BLaER1 (cell line): ENCODE measurements around the gene SREK1.
A peak's percentile ranks its signal among the peaks of the same experiment; 100 is the strongest.
"Not testable (repeated sequence)": the region's sequence is repeated elsewhere in the genome, so short reads cannot be mapped to it uniquely, and the experiment has no call there.

Experiments
- H3K27ac ChIP-seq: shearing (Covaris generic); formaldehyde crosslinking; 2 replicates; pipeline ENCODE4 v1.8.1; 2022
- H3K27me3 ChIP-seq: shearing (Covaris generic); formaldehyde crosslinking; 2 replicates; pipeline ENCODE4 v1.8.1; 2022
- H3K36me3 ChIP-seq: shearing (Covaris generic); formaldehyde crosslinking; 2 replicates; pipeline ENCODE4 v1.8.1; 2022
- H3K4me1 ChIP-seq: shearing (Covaris generic); formaldehyde crosslinking; 2 replicates; pipeline ENCODE4 v1.8.1; 2022
- H3K4me2 ChIP-seq: shearing (Covaris generic); formaldehyde crosslinking; 2 replicates; pipeline ENCODE4 v1.8.1; 2022
- H3K4me3 ChIP-seq: shearing (Covaris generic); formaldehyde crosslinking; 2 replicates; pipeline ENCODE4 v1.8.1; 2022
- H3K9ac ChIP-seq: shearing (Covaris generic); formaldehyde crosslinking; 2 replicates; pipeline ENCODE4 v1.8.1; 2022
- H3K9me3 ChIP-seq: shearing (Covaris generic); formaldehyde crosslinking; 2 replicates; pipeline ENCODE4 v1.8.1; 2022
- H4K20me1 ChIP-seq: shearing (Covaris generic); formaldehyde crosslinking; 2 replicates; pipeline ENCODE4 v1.8.1; 2022
- Cebpa-rat ChIP-seq: shearing (Covaris generic); IDR thresholded peaks from 2 replicates; pipeline ENCODE4 v1.8.1; 2022

Gene SREK1

GRCh38 chr5:66213533-66213932, 69.4 kb downstream of the SREK1 start:
- no peaks in the 10 kb centered on the region for H4K20me1 ChIP-seq
- no peak overlapping the region for H3K4me3 ChIP-seq
- H3K36me3 ChIP-seq, result no peaks in the 10 kb centered on the region
- no peaks in the 10 kb centered on the region for H3K27me3 ChIP-seq
- peaks cover 14% of the 10 kb centered on the region for H3K4me1 ChIP-seq
- no peaks in the 10 kb centered on the region for H3K9me3 ChIP-seq
- no peak overlapping the region for H3K9ac ChIP-seq
- H3K27ac ChIP-seq, result no peak overlapping the region
- no peak overlapping the region for H3K4me2 ChIP-seq
- TF ChIP-seq Cebpa-rat, result no peak

- Histone ChIP-seq H3K9ac (no peak overlapping the region), H4K20me1 (no peaks in the 10 kb centered on the region), H3K4me3 (no peak overlapping the region), H3K27me3 (no peaks in the 10 kb centered on the region), H3K9me3 (no peaks in the 10 kb centered on the region; the same call in 1 of the 2 replicates), H3K4me1 (no peaks in the 10 kb centered on the region), H3K27ac (no peak overlapping the region), H3K36me3 (no peaks in the 10 kb centered on the region), H3K4me2 (no peak overlapping the region)
- no peak for TF ChIP-seq Cebpa-rat
Observed at GRCh38 chr5:66222455-66222854, 78.4 kb downstream of the SREK1 start.

- not testable (repeated sequence) for H3K9ac ChIP-seq, H4K20me1 ChIP-seq, H3K9me3 ChIP-seq, H3K36me3 ChIP-seq, H3K27ac ChIP-seq, H3K4me3 ChIP-seq, H3K4me2 ChIP-seq, H3K4me1 ChIP-seq, H3K27me3 ChIP-seq
Observed at GRCh38 chr5:66222896-66223295, 78.8 kb downstream of the SREK1 start.

DNA sequence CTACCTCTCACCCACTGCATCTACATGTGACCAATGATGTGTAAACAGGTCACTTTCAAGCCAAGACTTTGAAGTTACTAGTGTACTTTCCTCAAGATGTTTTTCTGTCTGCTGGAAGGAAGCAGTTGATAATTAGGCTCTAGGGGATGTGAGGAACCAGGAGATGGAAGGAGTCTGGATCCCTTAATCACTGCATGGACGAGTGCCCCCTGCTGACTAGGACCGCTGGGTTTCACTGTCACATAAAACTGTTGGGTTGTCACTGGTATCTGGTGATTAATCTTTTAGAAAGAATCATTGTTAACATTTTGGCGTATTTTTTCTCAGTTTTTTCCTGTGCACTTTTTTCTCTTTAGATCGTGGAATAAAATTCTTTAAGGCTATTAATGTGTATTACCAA, 79.5 kb downstream of the SREK1 start:
- no peak for TF ChIP-seq Cebpa-rat
- H3K27me3 ChIP-seq, result no peaks in the 10 kb centered on the region
- no peak overlapping the region for H3K4me3 ChIP-seq
- H3K9ac ChIP-seq, result no peak overlapping the region
- H3K27ac ChIP-seq, result no peak overlapping the region
- H4K20me1 ChIP-seq, result no peaks in the 10 kb centered on the region
- no peak overlapping the region for H3K4me2 ChIP-seq
- H3K36me3 ChIP-seq, result no peaks in the 10 kb centered on the region
- H3K9me3 ChIP-seq, result no peaks in the 10 kb centered on the region; the same call in 1 of the 2 replicates
- H3K4me1 ChIP-seq, result no peaks in the 10 kb centered on the region

DNA sequence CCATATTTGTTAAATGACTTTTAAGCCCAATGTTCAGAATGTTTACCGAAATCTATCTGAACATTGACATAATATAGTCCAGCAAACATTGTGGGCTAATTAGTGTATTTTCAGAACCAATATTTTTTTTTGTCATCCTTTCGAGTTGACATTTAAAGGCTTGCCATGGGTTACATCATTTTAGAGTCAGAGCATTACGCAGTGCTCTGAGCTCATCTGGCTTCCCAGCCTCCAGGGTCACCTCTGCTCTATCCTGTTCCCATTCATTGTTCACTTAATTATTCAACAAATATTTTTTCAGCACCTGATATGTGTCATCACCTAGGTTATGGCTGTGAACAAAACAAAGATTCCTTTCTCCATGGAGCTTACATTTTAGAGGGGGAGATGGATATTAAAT, 80.2 kb downstream of the SREK1 start:
- no peak for TF ChIP-seq Cebpa-rat
- no peak overlapping the region for H3K9ac ChIP-seq
- H3K9me3 ChIP-seq, result no peaks in the 10 kb centered on the region; the same call in 1 of the 2 replicates
- H3K4me2 ChIP-seq, result no peak overlapping the region
- no peaks in the 10 kb centered on the region for H3K27me3 ChIP-seq
- no peaks in the 10 kb centered on the region for H4K20me1 ChIP-seq
- no peak overlapping the region for H3K27ac ChIP-seq
- no peaks in the 10 kb centered on the region for H3K4me1 ChIP-seq
- H3K36me3 ChIP-seq, result no peaks in the 10 kb centered on the region
- H3K4me3 ChIP-seq, result no peak overlapping the region

- Histone ChIP-seq H3K27ac (no peak overlapping the region), H3K4me3 (no peak overlapping the region), H4K20me1 (no peaks in the 10 kb centered on the region), H3K9me3 (no peaks in the 10 kb centered on the region; the same call in 1 of the 2 replicates), H3K4me1 (no peaks in the 10 kb centered on the region), H3K36me3 (no peaks in the 10 kb centered on the region), H3K4me2 (no peak overlapping the region), H3K27me3 (no peaks in the 10 kb centered on the region), H3K9ac (no peak overlapping the region)
- no peak for TF ChIP-seq Cebpa-rat
Observed at GRCh38 chr5:66224773-66225553, 80.9 kb downstream of the SREK1 start.

GRCh38 chr5:66230551-66230950, 86.5 kb downstream of the SREK1 start:
- Histone ChIP-seq H3K9me3 (no peaks in the 10 kb centered on the region), H3K4me1 (peaks cover 21% of the 10 kb centered on the region), H3K9ac (no peak overlapping the region), H3K4me2 (peak overlapping the region; percentile 15; the same call in 1 of the 2 replicates), H3K36me3 (no peaks in the 10 kb centered on the region), H4K20me1 (no peaks in the 10 kb centered on the region), H3K27ac (no peak overlapping the region), H3K27me3 (no peaks in the 10 kb centered on the region), H3K4me3 (no peak overlapping the region)
- no peak for TF ChIP-seq Cebpa-rat

GRCh38 chr5:66231508-66231907, 87.4 kb downstream of the SREK1 start:
- no peak overlapping the region for H3K27ac ChIP-seq
- H4K20me1 ChIP-seq, result no peaks in the 10 kb centered on the region
- no peaks in the 10 kb centered on the region for H3K27me3 ChIP-seq
- TF ChIP-seq Cebpa-rat, result no peak
- H3K9me3 ChIP-seq, result no peaks in the 10 kb centered on the region
- H3K9ac ChIP-seq, result no peak overlapping the region
- no peaks in the 10 kb centered on the region for H3K36me3 ChIP-seq
- H3K4me1 ChIP-seq, result peaks cover 23% of the 10 kb centered on the region
- no peak overlapping the region for H3K4me2 ChIP-seq
- no peak overlapping the region for H3K4me3 ChIP-seq

DNA sequence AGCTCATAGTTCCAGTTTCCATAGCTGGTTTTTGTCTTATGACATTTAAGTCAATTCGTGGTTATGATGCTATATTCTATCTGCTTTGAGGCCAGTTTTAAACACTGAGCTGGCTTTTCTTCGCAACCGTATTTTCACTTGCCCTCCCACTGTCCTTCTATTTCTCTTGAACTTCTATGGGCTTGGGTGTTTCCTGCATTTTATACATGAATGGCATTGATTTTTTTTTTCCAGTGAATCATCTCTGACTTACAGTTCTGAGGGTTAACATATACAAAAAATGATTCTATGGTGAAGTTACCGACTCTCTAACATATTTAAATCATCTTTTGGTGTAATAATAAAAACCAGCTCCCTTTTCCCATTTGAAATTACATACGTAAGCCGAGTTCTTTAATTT, 88.2 kb downstream of the SREK1 start:
- no peak overlapping the region for H3K27ac ChIP-seq
- no peak overlapping the region for H3K4me2 ChIP-seq
- no peaks in the 10 kb centered on the region for H3K27me3 ChIP-seq

DNA sequence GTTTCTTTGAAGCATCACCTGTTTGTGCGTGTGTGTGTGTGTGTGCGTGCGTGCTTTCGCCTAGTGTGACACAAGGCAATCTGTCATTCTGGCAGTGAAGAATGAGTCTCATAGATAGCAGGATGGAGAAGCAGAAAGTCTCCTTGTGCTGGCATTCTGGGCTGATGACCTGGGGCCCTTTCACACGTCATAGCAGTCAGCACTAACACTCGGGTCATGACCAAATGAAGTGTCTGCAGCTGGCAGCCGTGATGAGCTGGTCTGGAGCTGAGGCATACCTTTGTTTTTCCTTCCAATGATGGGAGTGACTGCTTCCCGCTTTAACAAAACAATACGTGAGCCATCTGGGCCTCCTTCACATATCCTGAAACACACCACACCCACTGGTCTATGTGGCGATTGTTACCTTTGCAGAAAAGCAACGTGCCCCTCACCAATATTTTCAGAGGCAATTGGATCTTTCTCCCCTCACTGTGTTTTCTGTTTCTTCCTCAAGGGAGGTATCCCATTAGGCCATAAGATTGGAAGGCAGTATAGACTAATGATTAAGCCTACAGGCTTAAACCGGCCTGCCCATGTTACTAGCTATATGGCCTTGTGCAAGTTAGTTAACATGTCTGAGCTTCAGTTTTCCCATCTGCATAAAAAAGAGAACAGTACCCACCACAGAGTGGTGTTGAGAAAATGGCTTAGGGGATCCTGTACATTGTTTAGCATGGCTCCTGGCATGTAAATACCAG, 88.8 kb downstream of the SREK1 start:
- no peak overlapping the region for H3K27ac ChIP-seq
- TF ChIP-seq Cebpa-rat, result no peak
- H4K20me1 ChIP-seq, result no peaks in the 10 kb centered on the region
- no peaks in the 10 kb centered on the region for H3K27me3 ChIP-seq
- H3K9ac ChIP-seq, result no peak overlapping the region
- H3K36me3 ChIP-seq, result no peaks in the 10 kb centered on the region
- H3K9me3 ChIP-seq, result no peaks in the 10 kb centered on the region
- no peak overlapping the region for H3K4me2 ChIP-seq
- no peak overlapping the region for H3K4me3 ChIP-seq
- peaks cover 23% of the 10 kb centered on the region for H3K4me1 ChIP-seq

More for the DNA sequence above, 88.2 kb downstream of the SREK1 start:
- H3K4me1 ChIP-seq, result peaks cover 23% of the 10 kb centered on the region
- TF ChIP-seq Cebpa-rat, result no peak
- no peak overlapping the region for H3K4me3 ChIP-seq
- H4K20me1 ChIP-seq, result no peaks in the 10 kb centered on the region
- no peaks in the 10 kb centered on the region for H3K9me3 ChIP-seq
- H3K36me3 ChIP-seq, result no peaks in the 10 kb centered on the region
- no peak overlapping the region for H3K9ac ChIP-seq
